ENCODE measurements around the gene TMEM94. TPM values are rescaled to one million over a fixed set of nuclear protein-coding genes. Genes with fewer than 3 reads are reported as not detected.

Gene TMEM94
- total and polyA plus RNA-seq, 2 of the 4 experiments (the other 2 are of a cell fraction) = 8.4 to 64.7 TPM

DNA sequence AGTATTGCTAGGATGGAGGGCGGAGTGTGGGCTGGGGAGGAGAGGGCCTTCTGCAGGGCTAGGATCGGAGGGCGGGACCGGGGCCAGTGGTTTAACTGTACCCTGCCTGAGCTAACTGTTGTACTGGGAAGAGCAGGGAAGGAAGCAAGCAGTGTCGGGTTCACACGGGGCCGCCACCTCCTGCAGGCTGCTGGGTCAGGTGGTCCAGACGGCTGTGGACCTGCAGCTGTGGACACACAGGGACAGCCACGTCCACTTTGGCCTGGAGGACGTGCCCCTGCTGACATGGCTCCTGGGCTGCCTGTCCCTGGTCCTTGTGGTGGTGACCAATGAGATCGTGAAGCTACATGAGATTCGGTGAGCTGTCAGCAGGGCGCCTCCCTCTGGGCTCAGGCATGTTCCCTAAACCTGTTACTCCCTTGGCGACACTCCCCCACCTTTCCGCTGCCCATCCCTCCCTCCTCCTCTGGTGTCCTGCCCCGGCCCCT lies 42.3 kb downstream of the TMEM94 start:
- Histone ChIP-seq H4K8ac (ENCODE audit: low read depth in 2 of 2, low read length in 2 of 2) (no peak overlapping the region), H3K36me3 (ENCODE audit: control insufficient read depth, insufficient read depth, low read length) (peaks cover 52% of the 10 kb centered on the region), H3K18ac (ENCODE audit: low read depth, low read length) (no peak overlapping the region), H3K4me1 (ENCODE audit: control insufficient read depth, insufficient read depth, low read length) (no peaks in the 10 kb centered on the region), H4K91ac (ENCODE audit: insufficient read depth, low read depth, low read length) (no peak overlapping the region), H3K4ac (ENCODE audit: low read depth, low read length) (no peak overlapping the region), H3K56ac (ENCODE audit: extremely low read depth, insufficient read depth, low read length) (no peak overlapping the region), H3K4me3 (ENCODE audit: insufficient read depth, low read depth, low read length) (no peak overlapping the region), H3K9ac (ENCODE audit: low read depth, low read length) (no peak overlapping the region), H2AK9ac (replicated peaks; ENCODE audit: low read depth, low read length, poor library complexity) (no peak overlapping the region), H3K27ac (ENCODE audit: insufficient read depth, low read length) (no peak overlapping the region), H3K4me2 (ENCODE audit: low read depth, low read length) (no peak overlapping the region), H2AFZ (replicated peaks; ENCODE audit: low read length, poor library complexity) (peak overlapping the region; percentile 17), H4K20me1 (ENCODE audit: insufficient read depth, low read length) (no peaks in the 10 kb centered on the region), H2BK15ac (ENCODE audit: low read depth, low read length) (no peak overlapping the region), H2BK5ac (ENCODE audit: low read depth, low read length, poor library complexity, severe bottlenecking) (no peak overlapping the region), H3K9me3 (ENCODE audit: control insufficient read depth, insufficient read depth, low read length) (no peaks in the 10 kb centered on the region), H2AK5ac (ENCODE audit: low read depth, low read length) (no peak overlapping the region), H2BK20ac (ENCODE audit: low read depth, low read length) (no peak overlapping the region), H3K9me1 (ENCODE audit: insufficient read depth, low read length) (no peaks in the 10 kb centered on the region), H4K5ac (ENCODE audit: low read depth, low read length) (no peak overlapping the region), H3K23ac (ENCODE audit: low read depth, low read length) (no peak overlapping the region), H3K14ac (replicated peaks; ENCODE audit: low read depth, low read length) (no peak overlapping the region), H2BK120ac (ENCODE audit: low read depth, low read length) (no peak overlapping the region), H3K79me1 (ENCODE audit: low read depth in 1 of 2, low read length in 2 of 2) (no peaks in the 10 kb centered on the region), H3K27me3 (ENCODE audit: control insufficient read depth, insufficient read depth, low read length) (no peaks in the 10 kb centered on the region)
- TF ChIP-seq, protein P1, sequence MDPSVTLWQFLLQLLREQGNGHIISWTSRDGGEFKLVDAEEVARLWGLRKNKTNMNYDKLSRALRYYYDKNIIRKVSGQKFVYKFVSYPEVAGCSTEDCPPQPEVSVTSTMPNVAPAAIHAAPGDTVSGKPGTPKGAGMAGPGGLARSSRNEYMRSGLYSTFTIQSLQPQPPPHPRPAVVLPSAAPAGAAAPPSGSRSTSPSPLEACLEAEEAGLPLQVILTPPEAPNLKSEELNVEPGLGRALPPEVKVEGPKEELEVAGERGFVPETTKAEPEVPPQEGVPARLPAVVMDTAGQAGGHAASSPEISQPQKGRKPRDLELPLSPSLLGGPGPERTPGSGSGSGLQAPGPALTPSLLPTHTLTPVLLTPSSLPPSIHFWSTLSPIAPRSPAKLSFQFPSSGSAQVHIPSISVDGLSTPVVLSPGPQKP (IDR thresholded peaks at IDR 0.05; ENCODE audit: borderline replicate concordance, low read depth, low read length) = no peak
- TF ChIP-seq CEBPB (IDR thresholded peaks at IDR 0.05; ENCODE audit: low read depth, low read length) (no peak), MXI1 (IDR thresholded peaks at IDR 0.05; ENCODE audit: borderline replicate concordance, low read depth, low read length) (no peak), MAFK (IDR thresholded peaks at IDR 0.05; ENCODE audit: low read depth, low read length) (no peak), NFE2L2 (IDR thresholded peaks at IDR 0.05; ENCODE audit: low read depth, low read length) (no peak), CHD1 (IDR thresholded peaks at IDR 0.05; ENCODE audit: low read depth, low read length) (no peak), BHLHE40 (IDR thresholded peaks at IDR 0.05; ENCODE audit: low read depth, low read length) (no peak), RAD21 (IDR thresholded peaks at IDR 0.05; ENCODE audit: low read length) (no peak), MAZ (IDR thresholded peaks at IDR 0.05; ENCODE audit: borderline replicate concordance, low read depth, low read length) (no peak), POLR2A (IDR thresholded peaks at IDR 0.05; ENCODE audit: low read depth, low read length) (no peak), FOS (IDR thresholded peaks at IDR 0.05; ENCODE audit: low read depth, low read length) (no peak), RFX5 (IDR thresholded peaks at IDR 0.05; ENCODE audit: low read depth, low read length) (no peak), RCOR1 (IDR thresholded peaks at IDR 0.05; ENCODE audit: insufficient replicate concordance, low read length) (no peak), SMC3 (IDR thresholded peaks at IDR 0.05; ENCODE audit: low read depth, low read length) (no peak)
- TF ChIP-seq, protein P2, sequence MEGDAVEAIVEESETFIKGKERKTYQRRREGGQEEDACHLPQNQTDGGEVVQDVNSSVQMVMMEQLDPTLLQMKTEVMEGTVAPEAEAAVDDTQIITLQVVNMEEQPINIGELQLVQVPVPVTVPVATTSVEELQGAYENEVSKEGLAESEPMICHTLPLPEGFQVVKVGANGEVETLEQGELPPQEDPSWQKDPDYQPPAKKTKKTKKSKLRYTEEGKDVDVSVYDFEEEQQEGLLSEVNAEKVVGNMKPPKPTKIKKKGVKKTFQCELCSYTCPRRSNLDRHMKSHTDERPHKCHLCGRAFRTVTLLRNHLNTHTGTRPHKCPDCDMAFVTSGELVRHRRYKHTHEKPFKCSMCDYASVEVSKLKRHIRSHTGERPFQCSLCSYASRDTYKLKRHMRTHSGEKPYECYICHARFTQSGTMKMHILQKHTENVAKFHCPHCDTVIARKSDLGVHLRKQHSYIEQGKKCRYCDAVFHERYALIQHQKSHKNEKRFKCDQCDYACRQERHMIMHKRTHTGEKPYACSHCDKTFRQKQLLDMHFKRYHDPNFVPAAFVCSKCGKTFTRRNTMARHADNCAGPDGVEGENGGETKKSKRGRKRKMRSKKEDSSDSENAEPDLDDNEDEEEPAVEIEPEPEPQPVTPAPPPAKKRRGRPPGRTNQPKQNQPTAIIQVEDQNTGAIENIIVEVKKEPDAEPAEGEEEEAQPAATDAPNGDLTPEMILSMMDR (conservative IDR thresholded peaks at IDR 0.05; ENCODE audit: low read depth, low read length) = no peak
- TF ChIP-seq, protein P3, sequence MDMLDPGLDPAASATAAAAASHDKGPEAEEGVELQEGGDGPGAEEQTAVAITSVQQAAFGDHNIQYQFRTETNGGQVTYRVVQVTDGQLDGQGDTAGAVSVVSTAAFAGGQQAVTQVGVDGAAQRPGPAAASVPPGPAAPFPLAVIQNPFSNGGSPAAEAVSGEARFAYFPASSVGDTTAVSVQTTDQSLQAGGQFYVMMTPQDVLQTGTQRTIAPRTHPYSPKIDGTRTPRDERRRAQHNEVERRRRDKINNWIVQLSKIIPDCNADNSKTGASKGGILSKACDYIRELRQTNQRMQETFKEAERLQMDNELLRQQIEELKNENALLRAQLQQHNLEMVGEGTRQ (IDR thresholded peaks at IDR 0.05; ENCODE audit: low read depth, low read length) = no peak
- DNase-seq = no peak
- intact Hi-C loops (cut with micrococcal nuclease) = no loop called here
- no TSS peak for BruUV-seq (replicated peaks)
- POLR2A ChIA-PET (ENCODE audit: unreplicated experiment) = no interaction called here
- ATAC-seq (ENCODE audit: low read depth) = no peak; the same call in 1 of the 2 replicates
- in situ Hi-C loops (cut with MboI; ENCODE audit: low sequenced_read_pairs) = no loop called here
- WGBS, 2 experiments (ENCODE audit: extremely low coverage in 2 of 2, insufficient read length in 1 of 2) = 80% methylated on average over 13 of the region's 16 CpGs; no CpG with 5 or more reads in 1 of the 2 experiments
- CTCF ChIA-PET = no interaction called here
- dilution Hi-C loops (cut with HindIII; ENCODE audit: low sequenced_read_pairs, unreplicated experiment) = no loop called here

Data from IMR-90 (cell line).